Nephron progenitor cell (in vitro differentiated cells): ENCODE results near the gene CACNA2D4.

Experiments
- DNase-seq: peaks from one replicate; pipeline ENCODE4 v3.0.0; 2021
- H3K27ac Mint-ChIP-seq: 2 replicates; pipeline ENCODE4 v1.8.0; 2021; ENCODE audit warnings: mild to moderate bottlenecking, moderate library complexity, mixed read lengths
- H3K27me3 Mint-ChIP-seq: 2 replicates; pipeline ENCODE4 v1.8.0; 2021; ENCODE audit warnings: mild to moderate bottlenecking, low read depth, mixed read lengths; ENCODE audit not compliant: poor library complexity
- H3K36me3 Mint-ChIP-seq: 2 replicates; pipeline ENCODE4 v1.8.0; 2021; ENCODE audit warnings: low read depth, mixed read lengths
- H3K4me1 Mint-ChIP-seq: 2 replicates; pipeline ENCODE4 v1.8.0; 2021; ENCODE audit warnings: mixed read lengths
- H3K4me3 Mint-ChIP-seq: 2 replicates; pipeline ENCODE4 v1.8.0; 2021; ENCODE audit warnings: mild to moderate bottlenecking, moderate library complexity, mixed read lengths
- H3K9me3 Mint-ChIP-seq: 2 replicates; pipeline ENCODE4 v1.8.0; 2021; ENCODE audit warnings: mild to moderate bottlenecking, moderate library complexity, mixed read lengths
- TF ChIP-seq, protein P1 (sequence below): fragments of 200-600 bp; sonication (generic); IDR thresholded peaks from 2 replicates; pipeline ENCODE4 v1.5.0; 2021; ENCODE audit warnings: antibody characterized with exemption

The CACNA2D4 gene

DNA sequence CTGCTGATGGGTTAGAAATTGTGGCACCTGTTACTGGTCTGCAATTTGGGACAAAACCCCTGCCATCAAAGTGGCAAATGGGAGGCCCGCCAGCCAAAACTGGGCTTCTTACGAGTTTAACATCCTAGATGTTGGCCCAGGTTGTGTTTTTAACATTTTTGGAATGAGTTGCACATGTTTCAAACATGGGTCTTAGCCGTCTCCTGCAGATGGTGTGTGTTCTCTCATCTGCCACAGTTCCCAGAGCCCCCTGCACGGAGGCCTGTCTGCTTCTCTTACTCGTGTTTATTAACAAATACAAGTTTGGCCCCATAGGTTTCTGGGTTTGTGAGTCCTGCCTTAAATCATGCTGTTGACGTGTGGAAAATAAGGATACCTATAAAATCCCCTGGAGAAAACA lies 46.5 kb downstream of the CACNA2D4 start:
- Mint-ChIP-seq H3K4me1 (peaks cover 63% of the 10 kb centered on the region), H3K27me3 (peaks cover 43% of the 10 kb centered on the region), H3K4me3 (no peak overlapping the region), H3K9me3 (peaks cover 21% of the 10 kb centered on the region), H3K27ac (no peak overlapping the region), H3K36me3 (peaks cover 4% of the 10 kb centered on the region)
- no peak for DNase-seq
- TF ChIP-seq, protein P1, sequence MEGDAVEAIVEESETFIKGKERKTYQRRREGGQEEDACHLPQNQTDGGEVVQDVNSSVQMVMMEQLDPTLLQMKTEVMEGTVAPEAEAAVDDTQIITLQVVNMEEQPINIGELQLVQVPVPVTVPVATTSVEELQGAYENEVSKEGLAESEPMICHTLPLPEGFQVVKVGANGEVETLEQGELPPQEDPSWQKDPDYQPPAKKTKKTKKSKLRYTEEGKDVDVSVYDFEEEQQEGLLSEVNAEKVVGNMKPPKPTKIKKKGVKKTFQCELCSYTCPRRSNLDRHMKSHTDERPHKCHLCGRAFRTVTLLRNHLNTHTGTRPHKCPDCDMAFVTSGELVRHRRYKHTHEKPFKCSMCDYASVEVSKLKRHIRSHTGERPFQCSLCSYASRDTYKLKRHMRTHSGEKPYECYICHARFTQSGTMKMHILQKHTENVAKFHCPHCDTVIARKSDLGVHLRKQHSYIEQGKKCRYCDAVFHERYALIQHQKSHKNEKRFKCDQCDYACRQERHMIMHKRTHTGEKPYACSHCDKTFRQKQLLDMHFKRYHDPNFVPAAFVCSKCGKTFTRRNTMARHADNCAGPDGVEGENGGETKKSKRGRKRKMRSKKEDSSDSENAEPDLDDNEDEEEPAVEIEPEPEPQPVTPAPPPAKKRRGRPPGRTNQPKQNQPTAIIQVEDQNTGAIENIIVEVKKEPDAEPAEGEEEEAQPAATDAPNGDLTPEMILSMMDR, result no peak

GRCh38 chr12:1870998-1871917 lies 47.2 kb downstream of the CACNA2D4 start:
- no peak for DNase-seq
- Mint-ChIP-seq H3K4me1 (peaks cover 56% of the 10 kb centered on the region), H3K9me3 (peaks cover 27% of the 10 kb centered on the region), H3K4me3 (no peak overlapping the region), H3K27ac (peak overlapping the region; percentile 27), H3K36me3 (peaks cover 4% of the 10 kb centered on the region), H3K27me3 (peaks cover 36% of the 10 kb centered on the region)
- TF ChIP-seq, protein P1, result no peak

- Mint-ChIP-seq H3K4me3 (no peak overlapping the region), H3K9me3 (peaks cover 31% of the 10 kb centered on the region), H3K36me3 (peaks cover 7% of the 10 kb centered on the region), H3K27ac (no peak overlapping the region), H3K4me1 (peaks cover 53% of the 10 kb centered on the region), H3K27me3 (peaks cover 26% of the 10 kb centered on the region)
- TF ChIP-seq, protein P1, result no peak
- DNase-seq, result no peak
Observed at GRCh38 chr12:1870086-1870485, 48.4 kb downstream of the CACNA2D4 start.

- Mint-ChIP-seq H3K27me3 (peaks cover 19% of the 10 kb centered on the region), H3K36me3 (peaks cover 7% of the 10 kb centered on the region), H3K9me3 (peaks cover 31% of the 10 kb centered on the region), H3K27ac (no peak overlapping the region), H3K4me3 (no peak overlapping the region), H3K4me1 (peaks cover 45% of the 10 kb centered on the region)
- TF ChIP-seq, protein P1, result no peak
- DNase-seq, result no peak
Observed at GRCh38 chr12:1869145-1869544, 49.3 kb downstream of the CACNA2D4 start.

DNA sequence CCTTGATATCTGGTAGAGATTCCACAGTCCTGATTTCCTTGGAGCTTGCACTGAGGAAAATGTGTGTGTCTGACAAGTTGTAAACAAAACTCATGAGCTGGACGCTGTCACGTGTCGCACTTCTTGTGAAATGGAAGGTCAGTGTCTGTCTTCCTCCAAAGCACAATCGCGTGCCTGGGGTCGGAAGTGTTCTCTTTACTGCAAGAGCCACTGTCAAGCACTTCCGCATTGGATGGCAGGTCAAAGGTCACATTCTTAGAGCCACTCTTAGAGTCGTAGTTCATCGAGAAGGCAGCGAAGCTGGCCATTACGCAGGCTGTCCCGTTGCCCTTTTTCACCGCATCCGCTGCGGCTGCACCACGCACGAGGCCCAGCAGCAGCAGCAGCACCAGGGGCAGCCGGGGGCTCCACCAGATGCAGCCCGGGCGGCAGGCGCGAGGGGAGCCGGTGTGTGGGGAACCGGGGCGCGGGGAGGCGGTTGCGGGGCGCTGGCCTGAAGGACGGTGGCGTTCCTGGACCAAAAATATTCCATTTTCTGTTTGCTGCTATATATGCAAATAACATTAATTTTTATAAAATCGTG lies 53.1 kb downstream of the CACNA2D4 start:
- no peak overlapping the region for H3K4me3 Mint-ChIP-seq
- H3K4me1 Mint-ChIP-seq, result peaks cover 10% of the 10 kb centered on the region
- H3K9me3 Mint-ChIP-seq, result peaks cover 31% of the 10 kb centered on the region
- TF ChIP-seq, protein P1, result no peak
- no peak for DNase-seq
- H3K36me3 Mint-ChIP-seq, result peaks cover 7% of the 10 kb centered on the region
- H3K27ac Mint-ChIP-seq, result no peak overlapping the region
- H3K27me3 Mint-ChIP-seq, result peaks cover 23% of the 10 kb centered on the region
